OCI-LY7 (cell line): ENCODE results near the gene PLEKHA5.

Experiments
- CTCF ChIP-seq: fragments of 200-600 bp; sonication (generic); conservative IDR thresholded peaks from 2 replicates; pipeline ENCODE4 v1.5.1; 2014; ENCODE audit warnings: mild to moderate bottlenecking, antibody characterized with exemption, low read length, moderate library complexity, mixed read lengths
- EZH2phosphoT487 ChIP-seq: fragments of 200-600 bp; sonication (generic); IDR thresholded peaks from 2 replicates; pipeline ENCODE4 v1.6.1; 2018; ENCODE audit warnings: low read depth, borderline replicate concordance, mild to moderate bottlenecking, mixed run types, antibody characterized with exemption, low read length, moderate library complexity, mixed read lengths

- no peak for TF ChIP-seq CTCF
- no peak for TF ChIP-seq EZH2phosphoT487
These were observed 134.1 kb downstream of the PLEKHA5 start for GRCh38 chr12:19263672-19264071.
